Neural progenitor cell (in vitro differentiated cells): ENCODE results near the gene AP5S1.

Experiments used
- CTCF ChIP-seq: fragments of 200-600 bp; sonication (generic); IDR thresholded peaks from 2 replicates; pipeline ENCODE4 v1.5.1; 2017; ENCODE audit warnings: antibody characterized with exemption, mild to moderate bottlenecking
- EZH2phosphoT487 ChIP-seq: fragments of 200-600 bp; sonication (generic); IDR thresholded peaks from 2 replicates; pipeline ENCODE4 v1.6.1; 2017; ENCODE audit warnings: antibody characterized with exemption

DNA sequence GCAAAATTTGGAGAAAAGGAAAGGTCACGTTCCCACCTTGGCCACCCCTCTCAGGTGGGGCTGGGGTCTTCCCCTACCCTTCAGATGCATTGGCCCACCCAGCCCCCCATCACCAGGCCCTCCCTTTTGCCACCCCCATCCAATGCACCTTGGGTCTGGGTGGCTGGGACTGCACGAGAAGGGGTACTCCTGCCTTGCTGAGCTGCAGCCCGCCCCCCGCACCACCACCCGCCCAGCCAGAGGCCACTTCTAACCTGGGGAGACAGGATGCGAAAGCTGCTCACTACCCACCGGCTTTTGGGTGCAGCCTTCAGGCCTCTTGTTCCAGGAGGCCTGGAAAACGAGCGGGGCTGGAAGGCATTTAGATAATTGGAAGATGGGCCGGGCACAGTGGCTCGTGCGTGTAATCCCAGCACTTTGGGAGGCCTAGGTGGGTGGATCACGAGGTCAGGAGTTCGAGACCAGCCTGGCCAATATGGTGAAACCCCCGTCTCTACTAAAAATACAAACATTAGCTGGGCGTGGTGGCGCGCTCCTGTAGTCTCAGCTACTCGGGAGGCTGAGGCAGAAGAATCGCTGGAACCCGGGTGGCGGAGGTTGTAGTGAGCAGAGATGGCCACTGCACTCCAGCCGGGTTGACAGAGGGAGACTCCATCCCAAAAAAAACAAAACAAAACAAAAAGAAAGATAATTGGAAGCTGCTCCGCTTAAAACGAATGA, 25.5 kb upstream of the AP5S1 start:
- TF ChIP-seq CTCF (no peak), EZH2phosphoT487 (no peak)
